Measurements from ENCODE around the gene PON3. TPM values are rescaled to one million over a fixed set of nuclear protein-coding genes. Genes with fewer than 3 reads are reported as not detected.

Gene PON3
- total and polyA plus RNA-seq, 2 of the 8 experiments (the other 6 are each of a cell fraction or from before 2014, with no cell fraction given), result not detected

GRCh38 chr7:95444796-95445195 is 48.6 kb upstream of the PON3 start:
- WGBS, 2 experiments (ENCODE audit: extremely low coverage in 1 of 2, insufficient coverage in 1 of 2, insufficient read length in 1 of 2, insufficient replicate concordance in 2 of 2, low coverage in 1 of 2, low lambda C conversion rate in 2 of 2, missing lambda C conversion rate in 1 of 2), result 80% methylated on average over 2 of the region's 2 CpGs; no CpG with 5 or more reads in 1 of the 2 experiments

More at GRCh38 chr7:95444796-95445195, 48.6 kb upstream of the PON3 start:
- no peaks in the 10 kb centered on the region for H3K36me3 ChIP-seq (ENCODE audit: control insufficient read depth in 2 of 4, insufficient read depth in 4 of 4, low read length in 3 of 4)
- no peaks in the 10 kb centered on the region for H4K20me1 ChIP-seq (replicated peaks in 1 of 2; ENCODE audit: control insufficient read depth in 1 of 2, insufficient read depth in 2 of 2, low read length in 2 of 2)
- H2BK120ac ChIP-seq (replicated peaks; ENCODE audit: low read depth, low read length), result no peak overlapping the region
- H4K91ac ChIP-seq (replicated peaks; ENCODE audit: insufficient read length, low read length), result no peak overlapping the region
- no peak overlapping the region for H3K56ac ChIP-seq (replicated peaks; ENCODE audit: insufficient read length, low read depth, low read length)
- H3K18ac ChIP-seq (ENCODE audit: extremely low read depth, low read length), result no peak overlapping the region
- no peaks in the 10 kb centered on the region; the same call in 1 of the 2 replicates for H3K23me2 ChIP-seq (ENCODE audit: low read depth, low read length)
- H3K23ac ChIP-seq (ENCODE audit: insufficient read length), result no peak overlapping the region
- TF ChIP-seq RXRA (IDR thresholded peaks at IDR 0.05; ENCODE audit: insufficient read depth, low read depth, low read length) (no peak), JUN (IDR thresholded peaks at IDR 0.05; ENCODE audit: low read depth, low read length) (no peak), BACH1 (IDR thresholded peaks at IDR 0.05; ENCODE audit: low read length) (no peak), KDM1A (IDR thresholded peaks at IDR 0.05; ENCODE audit: borderline replicate concordance, low read length) (no peak), KDM4A (IDR thresholded peaks at IDR 0.05; ENCODE audit: low read depth, low read length, severe bottlenecking) (no peak)
- TF ChIP-seq, protein P1, sequence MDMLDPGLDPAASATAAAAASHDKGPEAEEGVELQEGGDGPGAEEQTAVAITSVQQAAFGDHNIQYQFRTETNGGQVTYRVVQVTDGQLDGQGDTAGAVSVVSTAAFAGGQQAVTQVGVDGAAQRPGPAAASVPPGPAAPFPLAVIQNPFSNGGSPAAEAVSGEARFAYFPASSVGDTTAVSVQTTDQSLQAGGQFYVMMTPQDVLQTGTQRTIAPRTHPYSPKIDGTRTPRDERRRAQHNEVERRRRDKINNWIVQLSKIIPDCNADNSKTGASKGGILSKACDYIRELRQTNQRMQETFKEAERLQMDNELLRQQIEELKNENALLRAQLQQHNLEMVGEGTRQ (IDR thresholded peaks at IDR 0.05; ENCODE audit: low read length), result no peak
- H3K14ac ChIP-seq (ENCODE audit: insufficient read length), result no peak overlapping the region
- H2BK20ac ChIP-seq (ENCODE audit: low read length), result no peak overlapping the region
- H3K9me3 ChIP-seq (ENCODE audit: insufficient read depth in 2 of 2, low read depth in 1 of 2, low read length in 1 of 2), result no peaks in the 10 kb centered on the region
- H3K4me2 ChIP-seq (ENCODE audit: insufficient read depth in 1 of 2, low read depth in 2 of 2, low read length in 2 of 2), result no peak overlapping the region
- no peak overlapping the region for H2AK5ac ChIP-seq (ENCODE audit: low read depth, low read length)
- FAIRE-seq, result no peak
- no peak overlapping the region for H2BK12ac ChIP-seq (ENCODE audit: low read depth, low read length)
- no peak for DNase-seq (ENCODE audit: low read depth in 1 of 2, low spot score in 2 of 2)
- no peak overlapping the region for H3K4me3 ChIP-seq (ENCODE audit: extremely low read depth in 1 of 4, insufficient read depth in 2 of 4, low read depth in 3 of 4, low read length in 4 of 4)
- no peak overlapping the region for H3K4ac ChIP-seq (replicated peaks; ENCODE audit: insufficient read length, low read depth, low read length)
- no peak overlapping the region for H2BK5ac ChIP-seq (ENCODE audit: low read depth, low read length)
- H4K5ac ChIP-seq (ENCODE audit: insufficient read length, low read depth, low read length), result no peak overlapping the region
- no peaks in the 10 kb centered on the region for H3K79me2 ChIP-seq (ENCODE audit: control insufficient read depth in 1 of 2, insufficient read depth in 2 of 2, low read length in 2 of 2)
- H4K8ac ChIP-seq (ENCODE audit: extremely low read depth, insufficient read depth, low read length), result no peak overlapping the region
- POLR2A ChIA-PET (ENCODE audit: partially characterized antibody), result interaction anchor here (2.4 kb wide), 1 partner anchor 10 kb away, joined by 11 read pairs; the partner anchor contains the start of gene PON2
- CTCF ChIA-PET (ENCODE audit: partially characterized antibody), result interaction anchor here (0.6 to 1.4 kb wide), 5 partner anchors 9 to 947 kb away, joined by 3 to 4 read pairs (median 3); no protein-coding TSS in a partner anchor
- no peak overlapping the region for H3K9ac ChIP-seq (replicated peaks in 1 of 4; ENCODE audit: extremely low read depth in 1 of 4, low read depth in 3 of 4, low read length in 3 of 4)
- H2AFZ ChIP-seq (ENCODE audit: low read length), result no peak overlapping the region
- no peak overlapping the region for H2BK15ac ChIP-seq (ENCODE audit: low read length)
- H3K79me1 ChIP-seq (ENCODE audit: low read depth, low read length), result no peaks in the 10 kb centered on the region
- H3K4me1 ChIP-seq (replicated peaks in 1 of 4; ENCODE audit: control insufficient read depth in 3 of 4, insufficient read depth in 4 of 4, low read length in 3 of 4), result no peaks in the 10 kb centered on the region
- H3K27ac ChIP-seq (ENCODE audit: low read depth, low read length), result no peak overlapping the region
- no peaks in the 10 kb centered on the region for H3K27me3 ChIP-seq (replicated peaks in 1 of 4; ENCODE audit: control insufficient read depth in 3 of 4, extremely low read depth in 1 of 4, insufficient read depth in 3 of 4, low read length in 3 of 4)
